ENCODE measurements around the gene PTPRE. TPM values are rescaled to one million over a fixed set of nuclear protein-coding genes. Genes with fewer than 3 reads are reported as not detected.

The PTPRE gene
- total and polyA plus RNA-seq, 9 donors: 3.3 to 6.3 (median 4.4) TPM

GRCh38 chr10:128029290-128029651 lies 122.4 kb downstream of the PTPRE start:
- H3K9me3 ChIP-seq (replicated peaks; ENCODE audit: control insufficient read depth, low read depth, low read length): no peaks in the 10 kb centered on the region
- no peak for DNase-seq
- H3K27me3 ChIP-seq (ENCODE audit: control insufficient read depth, insufficient read depth, low read length): no peaks in the 10 kb centered on the region
- 78% methylated on average over 6 of the region's 7 CpGs for WGBS (ENCODE audit: insufficient coverage)
- H3K36me3 ChIP-seq (ENCODE audit: control insufficient read depth, insufficient read depth, low read length): no peaks in the 10 kb centered on the region
- H3K27ac ChIP-seq (ENCODE audit: low read length): no peak overlapping the region
- peaks cover 23% of the 10 kb centered on the region for H3K4me1 ChIP-seq (ENCODE audit: control insufficient read depth, insufficient read depth, low read length)
- no peak overlapping the region for H3K4me3 ChIP-seq (ENCODE audit: low read length)

- Histone ChIP-seq H3K27ac (ENCODE audit: low read length) (no peak overlapping the region), H3K36me3 (ENCODE audit: control insufficient read depth, insufficient read depth, low read length) (no peaks in the 10 kb centered on the region), H3K4me3 (ENCODE audit: low read length) (no peak overlapping the region), H3K27me3 (ENCODE audit: control insufficient read depth, insufficient read depth, low read length) (no peaks in the 10 kb centered on the region), H3K9me3 (replicated peaks; ENCODE audit: control insufficient read depth, low read depth, low read length) (no peaks in the 10 kb centered on the region), H3K4me1 (ENCODE audit: control insufficient read depth, insufficient read depth, low read length) (peaks cover 23% of the 10 kb centered on the region)
- WGBS (ENCODE audit: insufficient coverage): 54% methylated on average over 4 of the region's 17 CpGs
- no peak for DNase-seq
These were observed 122.9 kb downstream of the PTPRE start for GRCh38 chr10:128029731-128030369.

- H3K9me3 ChIP-seq (replicated peaks; ENCODE audit: control insufficient read depth, low read depth, low read length): no peaks in the 10 kb centered on the region
- H3K36me3 ChIP-seq (ENCODE audit: control insufficient read depth, insufficient read depth, low read length): no peaks in the 10 kb centered on the region
- no peak overlapping the region for H3K4me3 ChIP-seq (ENCODE audit: low read length)
- peaks cover 23% of the 10 kb centered on the region for H3K4me1 ChIP-seq (ENCODE audit: control insufficient read depth, insufficient read depth, low read length)
- 80% methylated on average over 13 of the region's 17 CpGs for WGBS (ENCODE audit: insufficient coverage)
- DNase-seq: no peak
- H3K27ac ChIP-seq (ENCODE audit: low read length): no peak overlapping the region
- H3K27me3 ChIP-seq (ENCODE audit: control insufficient read depth, insufficient read depth, low read length): no peaks in the 10 kb centered on the region
These were observed 123.7 kb downstream of the PTPRE start for GRCh38 chr10:128030498-128031072.

GRCh38 chr10:128031216-128031615 lies 124.3 kb downstream of the PTPRE start:
- H3K36me3 ChIP-seq (ENCODE audit: control insufficient read depth, insufficient read depth, low read length): no peaks in the 10 kb centered on the region
- no peaks in the 10 kb centered on the region for H3K27me3 ChIP-seq (ENCODE audit: control insufficient read depth, insufficient read depth, low read length)
- H3K27ac ChIP-seq (ENCODE audit: low read length): no peak overlapping the region
- peaks cover 19% of the 10 kb centered on the region for H3K4me1 ChIP-seq (ENCODE audit: control insufficient read depth, insufficient read depth, low read length)
- no peaks in the 10 kb centered on the region for H3K9me3 ChIP-seq (replicated peaks; ENCODE audit: control insufficient read depth, low read depth, low read length)
- H3K4me3 ChIP-seq (ENCODE audit: low read length): no peak overlapping the region
- no peak for DNase-seq
- WGBS (ENCODE audit: insufficient coverage): 59% methylated on average over 6 of the region's 9 CpGs

GRCh38 chr10:128032466-128032865 lies 125.6 kb downstream of the PTPRE start:
- H3K9me3 ChIP-seq (replicated peaks; ENCODE audit: control insufficient read depth, low read depth, low read length): no peaks in the 10 kb centered on the region
- no peak for DNase-seq
- H3K36me3 ChIP-seq (ENCODE audit: control insufficient read depth, insufficient read depth, low read length): no peaks in the 10 kb centered on the region
- WGBS (ENCODE audit: insufficient coverage): 100% methylated on average over 1 of the region's 5 CpGs
- no peaks in the 10 kb centered on the region for H3K27me3 ChIP-seq (ENCODE audit: control insufficient read depth, insufficient read depth, low read length)
- peaks cover 8% of the 10 kb centered on the region for H3K4me1 ChIP-seq (ENCODE audit: control insufficient read depth, insufficient read depth, low read length)
- no peak overlapping the region for H3K4me3 ChIP-seq (ENCODE audit: low read length)
- H3K27ac ChIP-seq (ENCODE audit: low read length): no peak overlapping the region

GRCh38 chr10:128035557-128035973 lies 128.7 kb downstream of the PTPRE start:
- H3K27me3 ChIP-seq (ENCODE audit: control insufficient read depth, insufficient read depth, low read length): no peaks in the 10 kb centered on the region
- WGBS (ENCODE audit: insufficient coverage): 33% methylated on average over 1 of the region's 5 CpGs
- no peak for DNase-seq
- H3K9me3 ChIP-seq (replicated peaks; ENCODE audit: control insufficient read depth, low read depth, low read length): no peaks in the 10 kb centered on the region
- no peak overlapping the region for H3K4me3 ChIP-seq (ENCODE audit: low read length)
- no peaks in the 10 kb centered on the region for H3K4me1 ChIP-seq (ENCODE audit: control insufficient read depth, insufficient read depth, low read length)
- no peaks in the 10 kb centered on the region for H3K36me3 ChIP-seq (ENCODE audit: control insufficient read depth, insufficient read depth, low read length)
- H3K27ac ChIP-seq (ENCODE audit: low read length): no peak overlapping the region

GRCh38 chr10:128036011-128036615 lies 129.2 kb downstream of the PTPRE start:
- DNase-seq: no peak
- no peak overlapping the region for H3K4me3 ChIP-seq (ENCODE audit: low read length)
- H3K4me1 ChIP-seq (ENCODE audit: control insufficient read depth, insufficient read depth, low read length): no peaks in the 10 kb centered on the region
- H3K27me3 ChIP-seq (ENCODE audit: control insufficient read depth, insufficient read depth, low read length): no peaks in the 10 kb centered on the region
- no peaks in the 10 kb centered on the region for H3K9me3 ChIP-seq (replicated peaks; ENCODE audit: control insufficient read depth, low read depth, low read length)
- no peak overlapping the region for H3K27ac ChIP-seq (ENCODE audit: low read length)
- 60% methylated on average over 6 of the region's 9 CpGs for WGBS (ENCODE audit: insufficient coverage)
- no peaks in the 10 kb centered on the region for H3K36me3 ChIP-seq (ENCODE audit: control insufficient read depth, insufficient read depth, low read length)

GRCh38 chr10:128036746-128037543 lies 130.0 kb downstream of the PTPRE start:
- DNase-seq: no peak
- Histone ChIP-seq H3K36me3 (ENCODE audit: control insufficient read depth, insufficient read depth, low read length) (no peaks in the 10 kb centered on the region), H3K9me3 (replicated peaks; ENCODE audit: control insufficient read depth, low read depth, low read length) (no peaks in the 10 kb centered on the region), H3K4me1 (ENCODE audit: control insufficient read depth, insufficient read depth, low read length) (no peaks in the 10 kb centered on the region), H3K27me3 (ENCODE audit: control insufficient read depth, insufficient read depth, low read length) (no peaks in the 10 kb centered on the region), H3K4me3 (ENCODE audit: low read length) (no peak overlapping the region), H3K27ac (ENCODE audit: low read length) (no peak overlapping the region)
- 64% methylated on average over 7 of the region's 14 CpGs for WGBS (ENCODE audit: insufficient coverage)

- Histone ChIP-seq H3K4me3 (ENCODE audit: low read length) (no peak overlapping the region), H3K36me3 (ENCODE audit: control insufficient read depth, insufficient read depth, low read length) (no peaks in the 10 kb centered on the region), H3K4me1 (ENCODE audit: control insufficient read depth, insufficient read depth, low read length) (no peaks in the 10 kb centered on the region), H3K9me3 (replicated peaks; ENCODE audit: control insufficient read depth, low read depth, low read length) (no peaks in the 10 kb centered on the region), H3K27ac (ENCODE audit: low read length) (no peak overlapping the region), H3K27me3 (ENCODE audit: control insufficient read depth, insufficient read depth, low read length) (no peaks in the 10 kb centered on the region)
- 64% methylated on average over 7 of the region's 8 CpGs for WGBS (ENCODE audit: insufficient coverage)
- DNase-seq: no peak
These were observed 133.2 kb downstream of the PTPRE start for GRCh38 chr10:128040096-128040495.

GRCh38 chr10:128040681-128041080 lies 133.8 kb downstream of the PTPRE start:
- WGBS (ENCODE audit: insufficient coverage): 85% methylated on average over 4 of the region's 8 CpGs
- Histone ChIP-seq H3K27ac (ENCODE audit: low read length) (no peak overlapping the region), H3K27me3 (ENCODE audit: control insufficient read depth, insufficient read depth, low read length) (no peaks in the 10 kb centered on the region), H3K4me3 (ENCODE audit: low read length) (no peak overlapping the region), H3K36me3 (ENCODE audit: control insufficient read depth, insufficient read depth, low read length) (no peaks in the 10 kb centered on the region), H3K9me3 (replicated peaks; ENCODE audit: control insufficient read depth, low read depth, low read length) (no peaks in the 10 kb centered on the region), H3K4me1 (ENCODE audit: control insufficient read depth, insufficient read depth, low read length) (no peaks in the 10 kb centered on the region)
- DNase-seq: no peak
